B cell (primary cell): ENCODE results near the gene RNF2. TPM values are rescaled to one million over a fixed set of nuclear protein-coding genes. Genes with fewer than 3 reads are reported as not detected.
"Not testable (repeated sequence)": the region's sequence is repeated elsewhere in the genome, so short reads cannot be mapped to it uniquely, and the experiment has no call there.

Source experiments
- ATAC-seq: fragments of 200-7000 bp; cut with Tn5 transposase; one replicate; pipeline ENCODE4 v1.10.0; 2021; ENCODE audit warnings: low read depth, mild to moderate bottlenecking, moderate number of reproducible peaks, moderate library complexity
- CTCF ChIA-PET: fragments of 350-600 bp; sonication (Branson Sonifier 250); formaldehyde crosslinking; loops from one replicate; lab custom pipeline; 2021; ENCODE audit warnings: antibody characterized with exemption, inconsistent platforms; lab: Charles Lee
- POLR2A ChIA-PET: fragments of 350-600 bp; sonication (Branson Sonifier 250); formaldehyde crosslinking; loops from one replicate; lab custom pipeline; 2021; ENCODE audit warnings: antibody characterized with exemption; lab: Charles Lee
- DNase-seq: peaks from one replicate; pipeline ENCODE4 v3.0.0; 2013
- H2AFZ ChIP-seq: 2 replicates; pipeline ENCODE4 v1.6.1; 2012; ENCODE audit warnings: mild to moderate bottlenecking, low read depth, low read length; ENCODE audit not compliant: insufficient read depth, poor library complexity, severe bottlenecking
- H3K27ac ChIP-seq, 2 donors: 1 replicate in 1 of 2; 2 replicates in 1 of 2; pipeline ENCODE4 v1.5.1; 2012 to 2013; ENCODE audit warnings: low read length in 2 of 2, mild to moderate bottlenecking in 2 of 2, moderate library complexity in 1 of 2
- H3K27me3 ChIP-seq, 4 experiments: fragments of 200-600 bp in 1 of 4; sonication (generic) in 1 of 4; replicated peaks in 1 of 4; 1 replicate in 2 of 4; 2 replicates in 2 of 4; pipeline versions ENCODE4 v1.6.1 to v1.7.0; 2013 to 2016; ENCODE audit warnings: low read length in 3 of 4, mild to moderate bottlenecking in 2 of 4, mixed read lengths in 1 of 4, moderate library complexity in 1 of 4; ENCODE audit not compliant: insufficient read depth in 4 of 4, control insufficient read depth in 3 of 4; ENCODE audit errors: control extremely low read depth in 1 of 4
- H3K36me3 ChIP-seq, 2 experiments: replicated peaks in 1 of 2; 1 replicate in 1 of 2; 2 replicates in 1 of 2; pipeline versions ENCODE4 v1.6.1 to v1.7.1; 2013; ENCODE audit warnings: low read length in 1 of 2; ENCODE audit not compliant: insufficient read depth in 2 of 2, control insufficient read depth in 1 of 2; ENCODE audit errors: control extremely low read depth in 1 of 2, extremely low read depth in 1 of 2
- H3K4me1 ChIP-seq, 2 donors: fragments of 200-600 bp in 1 of 2; sonication (generic) in 1 of 2; 1 replicate in 1 of 2; 2 replicates in 1 of 2; pipeline versions ENCODE4 v1.5.1 to v1.6.1; 2013 to 2017; ENCODE audit warnings: low read length in 2 of 2; ENCODE audit not compliant: control insufficient read depth in 2 of 2, insufficient read depth in 2 of 2
- H3K4me2 ChIP-seq: replicated peaks from 2 replicates; pipeline ENCODE3; 2012; ENCODE audit warnings: mild to moderate bottlenecking, low read depth, low read length; ENCODE audit not compliant: poor library complexity, severe bottlenecking
- H3K4me3 ChIP-seq, 5 experiments: fragments of 200-600 bp in 1 of 5; sonication (generic) in 1 of 5; 1 replicate in 3 of 5; 2 replicates in 2 of 5; pipeline versions ENCODE4 v1.5.1 to v1.7.0; 2011 to 2016; ENCODE audit warnings: low read length in 4 of 5, mild to moderate bottlenecking in 4 of 5, low read depth in 2 of 5, control low read depth in 1 of 5, moderate library complexity in 1 of 5; ENCODE audit not compliant: insufficient read depth in 1 of 5; ENCODE audit errors: control extremely low read depth in 1 of 5, extremely low read depth in 1 of 5
- H3K79me2 ChIP-seq: fragments of 200-600 bp; sonication (generic); one replicate; pipeline ENCODE4 v1.6.0; 2016; ENCODE audit warnings: low read length; ENCODE audit not compliant: control insufficient read depth, insufficient read depth
- H3K9ac ChIP-seq: fragments of 200-600 bp; sonication (generic); 2 replicates; pipeline ENCODE4 v1.6.1; 2017; ENCODE audit warnings: mild to moderate bottlenecking, low read length, moderate library complexity
- H3K9me3 ChIP-seq, 3 donors: one replicate each; pipeline versions ENCODE4 v1.6.1 to v1.7.1; 2013; ENCODE audit warnings: low read length in 2 of 3; ENCODE audit not compliant: control insufficient read depth in 2 of 3, insufficient read depth in 1 of 3; ENCODE audit errors: control extremely low read depth in 1 of 3
- H4K20me1 ChIP-seq: 2 replicates; pipeline ENCODE4 v1.6.0; 2012; ENCODE audit warnings: mild to moderate bottlenecking, low read length; ENCODE audit not compliant: insufficient read depth, control insufficient read depth, poor library complexity, severe bottlenecking
- H3K27ac Mint-ChIP-seq: one replicate; pipeline ENCODE4 v1.8.0; 2021; ENCODE audit warnings: mixed read lengths
- H3K27me3 Mint-ChIP-seq: one replicate; pipeline ENCODE4 v1.8.0; 2021; ENCODE audit warnings: mixed read lengths
- H3K4me1 Mint-ChIP-seq: one replicate; pipeline ENCODE4 v1.8.0; 2021; ENCODE audit warnings: mixed read lengths
- H3K4me3 Mint-ChIP-seq: one replicate; pipeline ENCODE4 v1.8.0; 2021; ENCODE audit warnings: mixed read lengths
- H3K9me3 Mint-ChIP-seq: one replicate; pipeline ENCODE4 v1.8.0; 2022; ENCODE audit warnings: mixed read lengths; ENCODE audit not compliant: insufficient read depth
- CTCF ChIP-seq: fragments of 200-600 bp; IDR thresholded peaks from one replicate; pipeline ENCODE4 v1.8.0; 2022; ENCODE audit warnings: antibody characterized with exemption, mild to moderate bottlenecking
- WGBS: methylation state at CpG from one replicate; pipeline ENCODE4 v1.1.5; 2013; ENCODE audit warnings: missing lambda C conversion rate; ENCODE audit not compliant: insufficient coverage; 5-methylcytosine and 5-hydroxymethylcytosine counted together
- intact Hi-C: fragments of 100-400 bp; cut with micrococcal nuclease; formaldehyde crosslinking; loops from one replicate; pipeline ENCODE4 v1.10.0; 2022
- polyA minus RNA-seq: library from RNA; depleted of rRNA, polyadenylated mRNA; stranded (reverse); fragments of >200 nt; gene quantifications from 2 replicates; pipeline ENCODE4 v1.2.3, GENCODE V29; 2012
- polyA plus RNA-seq: library from polyadenylated mRNA; depleted of rRNA; stranded (reverse); fragments of >200 nt; gene quantifications from 2 replicates; pipeline ENCODE4 v1.2.3, GENCODE V29; 2012
- total RNA-seq, 2 donors: library from RNA; stranded (reverse); fragments of 120-200 nt in 1 of 2; gene quantifications; 1 replicate in 1 of 2; 2 replicates in 1 of 2; pipeline versions ENCODE4 v1.2.3 to v1.2.4, GENCODE V29; 2013 to 2022

Gene RNF2
- 24.2 and 29.5 TPM in 2 replicates for total RNA-seq
- 24.3 TPM for total RNA-seq (2013)
- 10.1 and 13.9 TPM in 2 replicates for polyA plus RNA-seq
- polyA minus RNA-seq: 19.5 and 22.3 TPM in 2 replicates

- peaks cover 35% of the 10 kb centered on the region for H3K4me1 Mint-ChIP-seq
- H3K9ac ChIP-seq: peak within 1 kb of the TSS; percentile 81
- H3K4me1 ChIP-seq: peaks cover 16 to 18% of the 10 kb centered on the region in 2 donors
- peak within 1 kb of the TSS; percentile 77 to 96 (median 89) for H3K4me3 ChIP-seq
- peak within 1 kb of the TSS; percentile 86 for H3K4me2 ChIP-seq
- POLR2A ChIA-PET: interaction anchor here (0.6 to 2.4 kb wide), 5 partner anchors 17 to 1572 kb away, joined by 3 to 9 read pairs (median 7); partner anchors contain the start of genes EDEM3, SWT1 and TRMT1L
- peak within 1 kb of the TSS; percentile 93 for H2AFZ ChIP-seq
- no peaks in the 10 kb centered on the region for H3K36me3 ChIP-seq
- 2% methylated on average over 79 of the region's 89 CpGs for WGBS
- H3K9me3 Mint-ChIP-seq: no peaks in the 10 kb centered on the region
- no peak for TF ChIP-seq CTCF
- peaks cover 33% of the 10 kb centered on the region for H3K79me2 ChIP-seq
- CTCF ChIA-PET: interaction anchor here (0.7 to 3.6 kb wide), 4 partner anchors 74 to 237 kb away, joined by 3 to 14 read pairs (median 4); partner anchors contain the start of genes SWT1 and TRMT1L
- peak within 1 kb of the TSS; percentile 93 for H3K27ac Mint-ChIP-seq
- peak within 1 kb of the TSS; percentile 72 to 82 for H3K27ac ChIP-seq
- peak; percentile 93 for DNase-seq
- no peaks in the 10 kb centered on the region for H3K27me3 Mint-ChIP-seq
- no peaks in the 10 kb centered on the region for H3K9me3 ChIP-seq
- ATAC-seq: peak; percentile 92
- peaks cover 34% of the 10 kb centered on the region for H4K20me1 ChIP-seq
- peak within 1 kb of the TSS; percentile 87 for H3K4me3 Mint-ChIP-seq
- H3K27me3 ChIP-seq: no peaks in the 10 kb centered on the region
- intact Hi-C loops: loop anchor here (1.0 to 5.0 kb wide), 9 partner anchors 73 to 1573 kb away; partner anchors contain the start of genes EDEM3, IVNS1ABP, NIBAN1 and ODR4
Observed at GRCh38 chr1:185044981-185045813, at the start of gene RNF2. TSS of gene RNF2 (plus strand) at chr1:185045558. CDS start at chr1:185087554, 41,996 bp downstream.

GRCh38 chr1:184999974-185000373 lies 45.4 kb upstream of the RNF2 start:
- H3K36me3 ChIP-seq, ATAC-seq, H3K9me3 ChIP-seq, H3K4me1 ChIP-seq, H3K9me3 Mint-ChIP-seq, H3K27ac ChIP-seq, H2AFZ ChIP-seq, H3K4me3 ChIP-seq, H3K4me3 Mint-ChIP-seq, H3K79me2 ChIP-seq, DNase-seq, H3K27me3 ChIP-seq, H4K20me1 ChIP-seq, H3K27ac Mint-ChIP-seq, POLR2A ChIA-PET, H3K4me1 Mint-ChIP-seq, intact Hi-C loops, H3K4me2 ChIP-seq, H3K9ac ChIP-seq: not testable (repeated sequence)
- no CpG with 5 or more reads among the region's 6 CpGs for WGBS
- CTCF ChIA-PET: interaction anchor here (1.2 kb wide), 1 partner anchor 195 kb away, joined by 3 read pairs; no protein-coding TSS in a partner anchor
- H3K27me3 Mint-ChIP-seq: peaks cover 33% of the 10 kb centered on the region

- H3K9me3 ChIP-seq, H3K27ac Mint-ChIP-seq, H3K4me1 Mint-ChIP-seq, H3K4me3 ChIP-seq, H3K9me3 Mint-ChIP-seq, H2AFZ ChIP-seq, H3K79me2 ChIP-seq, intact Hi-C loops, ATAC-seq, H4K20me1 ChIP-seq, H3K4me2 ChIP-seq, H3K27me3 ChIP-seq, H3K36me3 ChIP-seq, H3K4me1 ChIP-seq, POLR2A ChIA-PET, CTCF ChIA-PET, DNase-seq, H3K9ac ChIP-seq, H3K4me3 Mint-ChIP-seq, H3K27ac ChIP-seq: not testable (repeated sequence)
- WGBS: 100% methylated on average over 5 of the region's 26 CpGs
- H3K27me3 Mint-ChIP-seq: peaks cover 26% of the 10 kb centered on the region
Observed at GRCh38 chr1:185001312-185001880, 44.0 kb upstream of the RNF2 start.
